Calu3 (cell line): ENCODE measurements around the gene ACOXL. TPM values are rescaled to one million over a fixed set of nuclear protein-coding genes. Genes with fewer than 3 reads are reported as not detected.

Source experiments
- BruUV-seq: library from RNA; stranded (reverse); fragments of 400-500 nt; replicated peaks from 2 replicates; lab custom pipeline; 2021; lab: Mats Ljungman, UMichigan
- CTCF ChIA-PET: fragments of 300-600 bp; sonication (Branson Sonifier 250); formaldehyde crosslinking; loops from one replicate; lab custom pipeline; 2022; ENCODE audit warnings: antibody characterized with exemption; lab: Charles Lee
- DNase-seq: peaks from one replicate; pipeline ENCODE4 v3.0.0; 2022
- H3K27ac Mint-ChIP-seq: one replicate; pipeline ENCODE4 v1.8.0; 2022; ENCODE audit warnings: mixed read lengths; ENCODE audit not compliant: unreplicated experiment
- H3K27me3 Mint-ChIP-seq: one replicate; pipeline ENCODE4 v1.8.0; 2022; ENCODE audit warnings: mixed read lengths; ENCODE audit not compliant: unreplicated experiment
- H3K36me3 Mint-ChIP-seq: one replicate; pipeline ENCODE4 v1.8.0; 2022; ENCODE audit warnings: mild to moderate bottlenecking, moderate library complexity, mixed read lengths; ENCODE audit not compliant: insufficient read depth, unreplicated experiment
- H3K4me1 Mint-ChIP-seq: one replicate; pipeline ENCODE4 v1.8.0; 2022; ENCODE audit warnings: mild to moderate bottlenecking, low read depth, mixed read lengths; ENCODE audit not compliant: unreplicated experiment
- H3K4me3 Mint-ChIP-seq: one replicate; pipeline ENCODE4 v1.8.0; 2022; ENCODE audit warnings: mild to moderate bottlenecking, low read depth, moderate library complexity, mixed read lengths; ENCODE audit not compliant: unreplicated experiment
- H3K9me3 Mint-ChIP-seq: one replicate; pipeline ENCODE4 v1.8.0; 2022; ENCODE audit warnings: low read depth, mixed read lengths; ENCODE audit not compliant: unreplicated experiment
- intact Hi-C: fragments of 100-400 bp; cut with micrococcal nuclease; formaldehyde crosslinking; loops from one replicate; pipeline ENCODE4 v1.10.0; 2022; ENCODE audit not compliant: unreplicated experiment
- total RNA-seq: library from RNA; stranded (reverse); gene quantifications from 2 replicates; pipeline ENCODE4 v1.2.3, GENCODE V29; 2022
- TF ChIP-seq, protein P1 (sequence below): fragments of 200-600 bp; IDR thresholded peaks from one replicate; pipeline ENCODE4 v1.8.0; 2022; ENCODE audit warnings: antibody characterized with exemption; ENCODE audit not compliant: unreplicated experiment

The ACOXL gene
- total RNA-seq, 1 experiment from 2014 or later, result 2.7 TPM

DNA sequence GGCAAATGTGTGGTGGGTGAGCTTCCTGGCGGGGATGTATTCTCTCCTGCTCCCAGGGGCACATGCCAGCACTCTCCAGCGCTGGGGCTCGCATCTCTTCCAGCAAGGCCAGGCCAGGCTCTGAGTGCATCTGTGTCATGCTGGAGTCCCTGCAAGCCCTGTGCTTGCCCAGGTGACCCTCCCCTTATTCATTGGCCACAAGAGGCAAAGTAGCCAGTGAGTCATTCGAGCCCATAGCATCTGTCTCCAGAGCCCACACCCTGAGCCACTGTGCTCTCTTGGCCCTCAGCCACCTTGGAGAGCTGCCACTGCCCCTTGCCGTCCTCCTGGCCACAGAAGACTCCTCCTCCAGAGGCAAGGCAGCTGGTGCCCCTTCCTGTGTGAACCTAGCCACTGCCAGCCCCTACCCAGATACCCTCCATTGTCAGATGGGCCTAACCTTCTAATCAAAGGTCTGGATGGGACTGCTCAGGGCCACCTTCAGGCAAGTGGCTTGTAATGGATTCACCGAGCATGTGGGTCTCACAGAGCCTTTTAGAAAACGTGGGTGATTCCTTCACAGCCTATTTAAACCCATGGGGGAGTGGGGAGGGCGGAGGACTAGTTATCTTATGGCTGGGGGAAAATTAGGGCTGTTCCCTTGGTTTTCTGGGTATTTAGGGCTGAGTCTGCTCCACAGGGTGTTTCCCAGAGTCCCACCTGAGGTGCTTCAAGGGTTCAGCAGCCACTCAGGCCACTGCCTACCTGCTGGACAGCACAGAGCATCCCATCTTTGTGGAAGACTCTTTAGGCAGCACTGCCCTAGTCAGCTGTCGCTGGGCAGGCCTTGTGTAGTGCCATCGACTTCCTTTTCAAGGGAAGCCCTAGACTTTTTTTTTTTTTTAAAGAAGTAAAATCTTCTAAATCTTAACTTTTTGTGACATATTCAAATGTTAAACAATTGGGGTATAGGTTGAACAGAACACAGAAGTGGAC is 137.4 kb downstream of the ACOXL start:
- no peak overlapping the region for H3K27ac Mint-ChIP-seq
- intact Hi-C loops, result loop anchor here (2.0 kb wide), 1 partner anchor 75 kb away; no protein-coding TSS in a partner anchor
- H3K4me3 Mint-ChIP-seq, result no peak overlapping the region
- peaks cover 38% of the 10 kb centered on the region for H3K27me3 Mint-ChIP-seq
- no TSS peak for BruUV-seq
- CTCF ChIA-PET, result no interaction called here
- H3K4me1 Mint-ChIP-seq, result peaks cover 10% of the 10 kb centered on the region
- TF ChIP-seq, protein P1, sequence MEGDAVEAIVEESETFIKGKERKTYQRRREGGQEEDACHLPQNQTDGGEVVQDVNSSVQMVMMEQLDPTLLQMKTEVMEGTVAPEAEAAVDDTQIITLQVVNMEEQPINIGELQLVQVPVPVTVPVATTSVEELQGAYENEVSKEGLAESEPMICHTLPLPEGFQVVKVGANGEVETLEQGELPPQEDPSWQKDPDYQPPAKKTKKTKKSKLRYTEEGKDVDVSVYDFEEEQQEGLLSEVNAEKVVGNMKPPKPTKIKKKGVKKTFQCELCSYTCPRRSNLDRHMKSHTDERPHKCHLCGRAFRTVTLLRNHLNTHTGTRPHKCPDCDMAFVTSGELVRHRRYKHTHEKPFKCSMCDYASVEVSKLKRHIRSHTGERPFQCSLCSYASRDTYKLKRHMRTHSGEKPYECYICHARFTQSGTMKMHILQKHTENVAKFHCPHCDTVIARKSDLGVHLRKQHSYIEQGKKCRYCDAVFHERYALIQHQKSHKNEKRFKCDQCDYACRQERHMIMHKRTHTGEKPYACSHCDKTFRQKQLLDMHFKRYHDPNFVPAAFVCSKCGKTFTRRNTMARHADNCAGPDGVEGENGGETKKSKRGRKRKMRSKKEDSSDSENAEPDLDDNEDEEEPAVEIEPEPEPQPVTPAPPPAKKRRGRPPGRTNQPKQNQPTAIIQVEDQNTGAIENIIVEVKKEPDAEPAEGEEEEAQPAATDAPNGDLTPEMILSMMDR, result no peak
- no peaks in the 10 kb centered on the region for H3K36me3 Mint-ChIP-seq
- peak; percentile 68 for DNase-seq
- no peaks in the 10 kb centered on the region for H3K9me3 Mint-ChIP-seq

DNA sequence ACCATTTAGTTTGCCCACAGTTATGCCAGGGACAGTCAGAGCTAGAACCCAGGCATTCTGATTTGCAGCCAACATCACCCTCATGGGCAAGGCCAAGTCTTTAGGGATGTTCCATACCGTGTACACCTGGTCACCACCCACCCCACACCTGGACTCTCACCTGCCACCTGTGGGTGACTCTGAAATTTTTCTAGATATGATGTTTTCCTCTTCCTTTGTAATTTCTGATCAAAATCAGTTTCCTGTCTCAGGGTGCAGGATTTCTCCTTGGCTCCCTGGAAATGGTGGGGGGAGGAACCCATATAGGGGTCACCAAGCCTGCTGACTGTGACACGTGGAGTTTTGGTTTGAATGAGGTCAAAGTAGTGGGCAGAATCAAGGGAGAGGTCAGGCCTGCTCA is 138.2 kb downstream of the ACOXL start:
- CTCF ChIA-PET, result no interaction called here
- Mint-ChIP-seq H3K9me3 (no peaks in the 10 kb centered on the region), H3K4me1 (peaks cover 10% of the 10 kb centered on the region), H3K27ac (no peak overlapping the region), H3K36me3 (no peaks in the 10 kb centered on the region), H3K27me3 (peaks cover 34% of the 10 kb centered on the region), H3K4me3 (no peak overlapping the region)
- no TSS peak for BruUV-seq
- TF ChIP-seq, protein P1, result peak; percentile 7
- intact Hi-C loops, result no loop called here
- DNase-seq, result no peak

GRCh38 chr2:110871637-110872036 is 139.3 kb downstream of the ACOXL start:
- intact Hi-C loops, result no loop called here
- no peak overlapping the region for H3K4me3 Mint-ChIP-seq
- no peak for DNase-seq
- no peaks in the 10 kb centered on the region for H3K36me3 Mint-ChIP-seq
- TF ChIP-seq, protein P1, result no peak
- H3K27ac Mint-ChIP-seq, result no peak overlapping the region
- H3K4me1 Mint-ChIP-seq, result peaks cover 10% of the 10 kb centered on the region
- H3K27me3 Mint-ChIP-seq, result peaks cover 23% of the 10 kb centered on the region
- CTCF ChIA-PET, result no interaction called here
- no TSS peak for BruUV-seq
- H3K9me3 Mint-ChIP-seq, result no peaks in the 10 kb centered on the region

DNA sequence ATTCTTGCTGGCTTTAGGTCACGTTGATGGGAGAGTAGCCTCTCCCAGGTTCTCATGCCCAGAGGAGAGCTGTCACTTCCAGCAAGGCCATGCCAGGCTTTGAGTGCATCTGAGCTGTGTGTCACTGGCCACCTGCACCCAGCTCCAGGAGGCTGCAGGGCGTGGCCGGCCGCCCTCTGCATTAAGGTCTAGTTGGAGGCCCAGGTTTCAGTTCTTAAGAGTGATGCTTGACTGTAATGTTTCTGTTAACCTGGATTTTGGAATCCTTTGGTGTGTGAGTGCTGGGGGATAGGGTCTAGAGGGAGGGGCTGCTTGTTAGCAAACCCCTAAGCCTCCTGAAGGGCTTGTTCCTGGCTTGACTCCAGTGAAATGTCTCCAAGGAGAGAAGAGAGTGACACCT is 140.1 kb downstream of the ACOXL start:
- DNase-seq, result no peak
- BruUV-seq, result no TSS peak
- Mint-ChIP-seq H3K9me3 (no peaks in the 10 kb centered on the region), H3K27me3 (peaks cover 14% of the 10 kb centered on the region), H3K27ac (no peak overlapping the region), H3K36me3 (no peaks in the 10 kb centered on the region), H3K4me1 (peaks cover 10% of the 10 kb centered on the region), H3K4me3 (no peak overlapping the region)
- TF ChIP-seq, protein P1, result no peak
- CTCF ChIA-PET, result no interaction called here
- intact Hi-C loops, result no loop called here
